NCI-H446 treated with DMSO at 0.1 percent for 48 hours (cell line): ENCODE measurements around the gene CELF5.

ENCODE experiments used
- DNase-seq: peaks from one replicate; lab custom pipeline; 2025; lab: John Stamatoyannopoulos, UW

CELF5 gene

GRCh38 chr19:3224346-3225168 lies at the start of gene CELF5:
CELF5 (plus strand) TSS chr19:3224661; CDS start chr19:3224740, 79 bp downstream.
- DNase-seq = no peak

DNA sequence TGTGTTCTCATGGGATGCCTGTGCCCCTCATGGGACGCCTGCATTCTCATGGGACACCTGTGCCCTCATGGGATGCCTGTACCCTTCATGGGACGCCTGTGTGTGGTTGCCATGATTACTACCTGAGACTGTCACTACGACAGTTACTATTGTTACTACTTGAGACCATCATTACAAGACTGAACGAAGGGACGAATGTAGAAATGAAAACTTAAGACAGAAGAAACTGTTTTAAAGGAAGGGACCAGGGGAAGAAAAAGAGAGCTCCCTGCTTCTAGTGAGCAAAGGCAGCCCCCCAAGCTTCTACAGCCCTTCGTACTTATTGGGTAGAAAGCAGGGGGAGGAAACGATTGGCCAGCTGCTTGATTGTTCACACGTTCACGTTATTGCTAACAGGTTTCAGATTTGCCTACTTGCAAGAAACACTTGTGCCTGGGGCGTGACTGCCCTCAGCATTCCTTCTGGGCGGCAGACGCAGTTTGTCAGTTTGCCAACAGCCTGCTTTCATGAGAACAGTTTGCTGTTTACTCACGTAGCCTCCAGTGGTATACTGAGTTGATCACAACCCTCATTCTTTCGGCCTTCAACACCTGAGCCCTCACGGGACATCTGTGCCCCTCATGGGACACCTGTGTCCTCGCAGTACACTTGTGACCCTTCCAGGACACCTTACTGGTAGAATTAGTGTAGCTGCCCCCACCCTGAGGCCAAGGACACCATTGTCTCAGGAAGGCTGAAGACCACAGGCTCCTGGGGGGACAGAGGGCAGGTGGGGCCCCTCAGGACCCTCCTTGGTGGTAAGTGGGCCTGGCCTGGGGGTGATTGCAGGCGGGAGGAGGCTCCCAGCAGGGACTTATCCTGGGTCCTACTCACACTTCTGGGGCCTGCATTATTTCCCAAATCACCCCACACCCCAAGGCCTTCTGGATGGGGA lies 48.4 kb upstream of the CELF5 start:
- DNase-seq = no peak

DNA sequence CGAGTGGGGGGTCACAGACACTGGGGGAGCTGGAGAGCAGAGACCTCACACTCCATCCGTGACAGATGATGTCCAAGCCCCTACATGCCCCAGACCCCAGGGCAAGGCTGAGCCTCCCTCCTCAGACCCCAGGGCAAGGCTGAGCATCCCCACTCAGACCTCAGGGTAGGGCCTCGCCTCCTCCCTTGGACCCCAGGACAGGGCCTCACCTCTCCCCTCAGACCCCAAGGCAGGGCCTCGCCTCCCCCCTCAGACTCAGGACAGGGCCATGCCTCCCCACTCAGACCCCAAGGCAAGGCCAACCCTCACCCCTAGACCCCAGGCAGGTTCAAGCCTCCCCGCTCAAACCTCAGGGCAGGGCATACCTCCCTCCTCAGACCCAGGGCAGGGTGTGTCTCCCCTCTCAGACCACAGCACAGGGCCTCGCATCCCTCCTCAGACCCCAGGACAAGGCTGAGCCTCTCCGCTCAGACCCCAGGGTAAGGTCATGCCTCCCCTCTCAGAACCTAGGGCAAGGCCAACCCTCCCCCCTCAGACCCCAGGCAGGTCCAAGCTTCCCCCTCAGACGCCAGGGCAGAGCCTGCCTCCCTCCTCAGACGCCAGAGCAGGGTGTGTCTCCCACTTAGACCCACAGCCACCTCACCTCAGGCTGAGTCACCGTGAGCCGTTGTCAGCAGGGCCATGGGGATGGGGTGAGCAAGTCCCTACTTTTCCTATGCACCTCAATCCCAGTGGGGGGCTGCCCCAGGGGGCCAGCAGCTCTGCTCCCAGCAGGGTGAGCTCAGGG lies 47.6 kb upstream of the CELF5 start:
- no peak for DNase-seq

- DNase-seq = no peak
Measured at GRCh38 chr19:3178377-3178972, 46.0 kb upstream of the CELF5 start, which contains the start of gene S1PR4. S1PR4 (plus strand) TSS chr19:3178769; CDS start chr19:3178793, 24 bp downstream.

DNA sequence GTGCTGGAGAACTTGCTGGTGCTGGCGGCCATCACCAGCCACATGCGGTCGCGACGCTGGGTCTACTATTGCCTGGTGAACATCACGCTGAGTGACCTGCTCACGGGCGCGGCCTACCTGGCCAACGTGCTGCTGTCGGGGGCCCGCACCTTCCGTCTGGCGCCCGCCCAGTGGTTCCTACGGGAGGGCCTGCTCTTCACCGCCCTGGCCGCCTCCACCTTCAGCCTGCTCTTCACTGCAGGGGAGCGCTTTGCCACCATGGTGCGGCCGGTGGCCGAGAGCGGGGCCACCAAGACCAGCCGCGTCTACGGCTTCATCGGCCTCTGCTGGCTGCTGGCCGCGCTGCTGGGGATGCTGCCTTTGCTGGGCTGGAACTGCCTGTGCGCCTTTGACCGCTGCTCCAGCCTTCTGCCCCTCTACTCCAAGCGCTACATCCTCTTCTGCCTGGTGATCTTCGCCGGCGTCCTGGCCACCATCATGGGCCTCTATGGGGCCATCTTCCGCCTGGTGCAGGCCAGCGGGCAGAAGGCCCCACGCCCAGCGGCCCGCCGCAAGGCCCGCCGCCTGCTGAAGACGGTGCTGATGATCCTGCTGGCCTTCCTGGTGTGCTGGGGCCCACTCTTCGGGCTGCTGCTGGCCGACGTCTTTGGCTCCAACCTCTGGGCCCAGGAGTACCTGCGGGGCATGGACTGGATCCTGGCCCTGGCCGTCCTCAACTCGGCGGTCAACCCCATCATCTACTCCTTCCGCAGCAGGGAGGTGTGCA lies 45.3 kb upstream of the CELF5 start:
- DNase-seq = no peak

DNA sequence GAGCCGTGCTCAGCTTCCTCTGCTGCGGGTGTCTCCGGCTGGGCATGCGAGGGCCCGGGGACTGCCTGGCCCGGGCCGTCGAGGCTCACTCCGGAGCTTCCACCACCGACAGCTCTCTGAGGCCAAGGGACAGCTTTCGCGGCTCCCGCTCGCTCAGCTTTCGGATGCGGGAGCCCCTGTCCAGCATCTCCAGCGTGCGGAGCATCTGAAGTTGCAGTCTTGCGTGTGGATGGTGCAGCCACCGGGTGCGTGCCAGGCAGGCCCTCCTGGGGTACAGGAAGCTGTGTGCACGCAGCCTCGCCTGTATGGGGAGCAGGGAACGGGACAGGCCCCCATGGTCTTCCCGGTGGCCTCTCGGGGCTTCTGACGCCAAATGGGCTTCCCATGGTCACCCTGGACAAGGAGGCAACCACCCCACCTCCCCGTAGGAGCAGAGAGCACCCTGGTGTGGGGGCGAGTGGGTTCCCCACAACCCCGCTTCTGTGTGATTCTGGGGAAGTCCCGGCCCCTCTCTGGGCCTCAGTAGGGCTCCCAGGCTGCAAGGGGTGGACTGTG lies 44.6 kb upstream of the CELF5 start:
- no peak for DNase-seq

GRCh38 chr19:3183721-3184641 lies 40.5 kb upstream of the CELF5 start:
- no peak for DNase-seq

DNA sequence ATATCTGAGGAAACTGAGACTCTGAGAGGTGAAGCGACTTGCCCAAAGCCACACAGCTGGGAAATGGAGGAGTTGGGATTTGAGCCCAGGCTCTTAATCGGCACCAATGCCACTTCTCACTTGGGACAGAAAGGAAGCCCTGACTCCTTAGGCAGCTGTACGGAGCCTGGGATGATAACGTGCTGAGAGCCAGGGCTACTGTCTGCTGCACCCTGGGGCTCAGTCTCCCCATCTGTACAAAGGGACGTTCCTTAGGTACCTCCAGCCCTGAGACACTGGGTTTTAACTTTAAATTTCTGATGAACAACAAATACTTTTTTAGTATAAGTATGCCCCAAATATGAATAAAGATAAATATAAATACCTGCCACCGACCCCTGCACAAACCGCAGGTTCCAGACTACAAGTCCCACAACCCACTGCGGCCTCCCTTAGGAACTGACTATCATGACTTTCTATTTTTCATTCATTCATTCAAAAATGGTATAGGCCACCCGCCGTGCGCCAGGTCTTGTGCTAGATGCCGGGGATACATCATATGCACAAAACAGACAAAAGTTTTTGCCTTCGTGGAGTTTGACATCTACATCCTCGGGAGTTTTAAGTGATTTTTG lies 39.5 kb upstream of the CELF5 start:
- DNase-seq = peak; percentile 89

GRCh38 chr19:3185461-3186159 lies 38.9 kb upstream of the CELF5 start, which contains the start of gene NCLN:
NCLN (plus strand) TSS chr19:3185930; CDS start chr19:3186031, 101 bp downstream.
- DNase-seq = peak; percentile 95

DNA sequence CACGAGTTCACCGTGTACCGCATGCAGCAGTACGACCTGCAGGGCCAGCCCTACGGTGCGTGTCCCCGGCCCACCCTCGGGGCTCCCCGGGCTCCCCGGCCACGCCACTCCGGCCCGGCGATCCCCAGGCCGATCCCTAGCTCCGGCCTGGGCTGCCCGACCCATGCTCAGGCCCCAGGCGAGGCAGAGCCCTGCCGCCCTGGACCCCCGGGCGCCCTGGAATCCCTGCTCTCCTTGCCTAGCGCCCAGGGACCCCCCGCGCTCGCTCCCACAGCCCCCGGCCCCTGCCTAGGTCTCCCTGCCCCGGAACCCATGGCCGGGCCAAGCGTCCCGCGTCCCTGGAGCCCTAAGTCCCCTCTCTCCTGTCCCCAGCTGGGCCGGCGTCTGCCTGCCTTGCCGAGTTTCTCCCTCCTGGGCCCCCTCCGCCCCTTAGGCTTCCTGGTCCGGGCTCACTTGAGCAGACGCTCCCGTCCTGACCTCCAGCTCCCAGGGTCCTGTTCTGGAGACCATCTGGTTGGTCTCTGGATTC lies 38.2 kb upstream of the CELF5 start:
- no peak for DNase-seq

- DNase-seq = no peak
Measured at GRCh38 chr19:3186891-3187661, 37.4 kb upstream of the CELF5 start.

DNA sequence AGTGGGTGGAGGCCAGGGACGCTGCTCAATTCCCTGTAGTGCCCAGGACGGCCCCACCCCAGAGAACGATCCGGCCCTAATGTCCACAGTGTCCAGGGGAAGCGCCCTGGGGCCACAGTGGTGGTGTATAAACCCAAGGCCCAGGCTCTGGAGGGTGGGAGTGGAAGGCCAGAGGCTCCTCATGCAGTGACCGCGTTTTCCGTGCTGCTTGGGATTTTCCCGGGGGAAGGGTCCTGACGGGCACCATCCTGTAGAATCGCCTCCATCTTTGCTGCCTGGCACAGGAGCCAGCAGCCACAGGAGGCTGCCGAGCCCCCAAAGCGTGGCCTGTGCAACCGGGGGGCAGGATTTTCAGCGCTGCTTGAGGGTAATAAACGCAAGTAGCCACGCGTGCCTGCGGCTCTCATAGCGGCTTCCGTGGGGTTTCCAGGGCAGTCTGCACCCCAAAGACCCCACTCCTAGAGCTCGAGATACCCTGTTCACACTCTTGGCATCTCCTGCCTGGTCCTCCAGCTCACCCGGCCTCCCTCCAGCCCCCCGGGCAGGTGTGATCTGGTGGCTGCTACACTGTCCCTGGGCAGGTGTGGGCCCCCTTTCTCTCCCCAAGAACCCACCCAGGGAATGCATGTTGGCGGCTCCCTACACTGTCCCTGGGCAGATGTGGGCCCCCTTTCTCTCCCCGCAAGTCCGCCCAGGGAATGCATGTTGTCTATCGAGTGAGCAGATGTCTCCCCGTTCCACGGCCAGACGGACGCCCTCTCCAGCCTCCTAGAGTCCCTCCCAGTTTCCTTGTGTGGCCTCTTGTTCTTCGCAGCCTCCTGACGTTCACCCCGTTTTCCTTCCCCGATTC lies 36.6 kb upstream of the CELF5 start:
- DNase-seq = no peak

GRCh38 chr19:3188627-3189596 lies 35.5 kb upstream of the CELF5 start:
- DNase-seq = no peak

DNA sequence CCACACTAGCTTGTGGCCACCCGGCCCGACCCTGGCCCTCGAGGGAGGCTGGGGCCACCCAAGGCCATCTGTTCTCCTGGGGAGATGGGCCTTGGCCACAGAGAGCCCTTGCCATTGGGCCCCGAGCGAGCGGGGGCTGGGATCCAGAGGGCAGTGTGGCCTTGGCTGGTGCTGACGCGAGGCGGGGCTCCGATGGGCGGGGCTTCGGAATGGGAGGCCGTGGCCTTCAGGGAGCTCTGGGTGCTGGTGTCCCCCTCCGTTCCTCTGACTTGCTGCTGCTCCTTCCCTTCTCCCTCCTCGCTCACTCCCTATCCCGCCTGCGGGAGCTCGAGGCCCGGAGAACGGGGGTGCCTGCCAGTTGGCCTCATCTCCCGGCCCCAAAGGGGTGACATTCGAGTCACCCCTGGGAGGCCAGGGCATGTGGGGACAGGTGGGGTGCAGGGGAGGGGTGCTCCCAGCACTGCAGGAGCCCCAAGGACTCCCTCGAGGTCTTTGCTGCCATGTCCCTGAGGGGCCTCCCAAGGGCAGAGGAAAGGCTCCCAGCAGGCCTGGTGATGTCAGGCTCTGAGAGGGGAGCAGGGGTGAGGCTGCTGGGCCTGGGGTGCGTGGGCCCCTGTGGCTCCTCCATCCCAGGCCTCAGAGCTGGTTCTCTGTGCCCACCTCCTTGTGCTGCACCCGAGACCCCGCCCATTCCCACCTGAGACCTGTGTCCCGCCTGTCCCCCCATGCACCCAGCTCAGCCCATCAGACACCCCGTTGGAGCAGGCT lies 34.6 kb upstream of the CELF5 start:
- DNase-seq = no peak
